ENCODE measurements around the gene CAPN7.

Gene CAPN7

DNA sequence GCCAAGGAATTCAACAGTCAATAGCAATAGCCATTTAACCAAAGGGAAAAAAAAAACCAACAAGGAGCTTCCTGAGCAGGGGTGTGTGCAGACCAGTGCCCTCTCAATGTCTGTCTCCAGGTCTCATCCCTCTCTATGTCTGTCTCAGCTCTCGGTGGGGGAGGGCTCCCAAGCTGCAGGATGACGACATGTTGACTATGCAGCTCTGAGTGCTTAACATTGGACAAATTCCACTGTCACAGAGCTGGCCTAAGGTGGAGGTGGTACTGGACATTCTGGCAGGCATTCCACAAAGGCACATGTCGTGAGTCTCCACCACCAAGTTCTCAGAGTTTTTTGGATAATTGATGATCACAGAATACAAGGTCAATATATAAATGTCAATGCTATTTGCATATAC, 2.0 kb upstream of the CAPN7 start:
- DNase-seq: no peak

DNA sequence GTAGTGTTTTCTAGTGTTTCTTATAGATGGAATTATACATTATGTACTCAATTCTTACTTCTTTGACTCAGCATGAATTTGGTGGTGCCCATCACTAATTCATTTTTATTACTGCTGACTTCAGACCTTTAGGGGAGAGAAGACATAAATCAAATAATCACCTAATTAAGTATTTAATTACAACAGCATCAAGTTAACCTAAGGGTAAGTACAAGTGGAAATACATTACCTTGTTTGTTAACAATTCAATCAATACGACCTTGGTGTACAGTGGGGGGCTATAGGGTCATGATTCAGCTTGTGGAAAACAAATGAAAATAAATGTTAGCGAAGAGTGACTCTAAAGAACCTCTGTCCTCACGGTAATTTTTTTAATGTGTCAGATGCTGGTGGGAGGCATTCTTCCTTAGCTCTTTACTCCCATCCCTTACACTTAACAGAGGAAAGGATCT, 538 bp upstream of the CAPN7 start:
- DNase-seq: no peak

DNA sequence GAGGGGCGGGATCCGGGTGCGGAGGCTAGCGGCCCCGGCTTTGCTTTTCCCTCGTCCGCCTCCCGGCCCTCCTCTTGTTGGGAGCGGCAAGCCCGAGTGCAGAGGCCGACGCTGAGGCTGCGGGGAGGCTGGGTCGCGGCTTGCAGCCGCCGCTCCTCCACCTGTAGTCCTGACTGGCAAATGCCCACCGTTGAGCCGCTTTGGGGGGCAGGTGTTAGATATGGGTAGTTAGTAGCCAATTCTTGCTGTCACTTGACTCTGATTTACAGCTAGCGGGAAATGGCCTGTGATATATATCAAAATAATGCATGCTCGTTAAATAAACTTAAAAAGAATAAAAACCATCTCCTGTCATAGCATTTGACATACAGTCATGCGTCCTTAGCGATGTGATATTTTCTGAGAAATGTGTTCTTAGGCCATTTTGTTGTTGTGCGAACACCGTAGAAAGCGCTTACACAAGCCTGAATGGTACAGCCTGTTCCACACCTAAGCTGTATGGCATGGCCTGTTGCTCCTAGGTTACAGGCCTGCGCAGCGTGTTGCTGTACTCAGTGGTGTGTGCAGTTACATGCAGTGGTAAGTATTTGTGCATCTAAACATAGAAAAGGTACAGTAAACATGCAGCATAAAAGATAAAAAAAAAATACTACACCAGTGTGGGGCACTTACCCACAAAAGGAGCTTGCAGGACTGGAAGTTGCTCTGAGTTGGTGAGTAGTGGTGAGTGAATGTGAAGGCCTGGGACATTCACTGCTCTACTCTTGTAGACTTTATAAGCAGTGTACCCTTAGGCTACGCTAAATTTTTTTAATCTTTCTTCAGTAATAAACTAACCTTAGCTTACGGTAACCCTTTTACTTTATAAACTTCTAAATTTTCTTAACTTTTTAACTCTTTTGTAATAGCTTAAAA, 873 bp downstream of the CAPN7 start:
- DNase-seq: peak in 2 of 5 donors; percentile 12 to 58

DNA sequence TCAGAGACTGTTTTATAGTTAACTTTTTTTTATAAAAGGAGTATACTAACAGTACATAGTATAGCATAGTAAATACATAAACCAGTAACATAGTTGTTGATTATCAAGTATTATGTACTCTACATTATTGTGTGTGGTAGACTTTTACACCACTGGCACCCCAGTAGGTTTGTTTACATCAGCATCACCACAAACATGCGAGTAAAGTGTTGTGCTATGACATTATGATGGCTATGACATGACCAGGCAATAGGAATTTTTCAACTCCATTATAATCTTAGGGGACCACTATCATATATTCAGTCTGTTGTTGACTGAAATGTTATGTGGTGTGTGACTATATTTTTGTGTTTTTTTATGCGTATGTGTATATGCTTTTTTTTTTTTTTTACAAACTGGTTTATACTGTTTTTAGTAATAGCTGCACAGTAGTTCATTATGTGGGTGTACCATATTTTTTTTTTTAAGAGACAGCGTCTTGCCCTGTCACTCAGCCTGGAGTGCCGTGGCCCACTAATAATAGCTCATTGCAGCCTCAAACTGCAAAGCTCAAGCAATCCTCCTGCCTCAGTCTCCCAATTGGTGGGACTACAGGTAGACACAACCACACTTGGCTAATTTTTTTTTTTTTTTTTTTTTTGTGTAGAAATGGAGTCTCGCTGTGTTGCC, 1.9 kb downstream of the CAPN7 start:
- DNase-seq: no peak

DNA sequence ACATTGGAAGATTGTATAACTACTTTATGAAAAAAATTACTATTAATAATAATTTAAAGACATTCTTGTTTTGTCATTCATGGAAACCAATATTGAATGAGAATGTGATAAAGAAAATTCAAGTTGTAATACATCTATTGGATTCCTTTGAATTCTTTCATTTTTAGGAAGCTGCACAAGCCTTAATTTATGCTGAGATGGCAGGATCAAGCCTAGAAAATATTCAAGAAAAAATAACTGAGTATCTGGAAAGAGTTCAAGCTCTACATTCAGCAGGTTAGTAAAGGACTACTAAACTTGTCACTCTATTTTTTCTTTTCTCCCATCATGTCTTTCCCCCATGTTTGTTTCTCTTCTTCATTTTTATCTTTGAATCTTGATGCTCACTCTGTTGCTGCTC, 5.9 kb downstream of the CAPN7 start:
- DNase-seq: no peak

DNA sequence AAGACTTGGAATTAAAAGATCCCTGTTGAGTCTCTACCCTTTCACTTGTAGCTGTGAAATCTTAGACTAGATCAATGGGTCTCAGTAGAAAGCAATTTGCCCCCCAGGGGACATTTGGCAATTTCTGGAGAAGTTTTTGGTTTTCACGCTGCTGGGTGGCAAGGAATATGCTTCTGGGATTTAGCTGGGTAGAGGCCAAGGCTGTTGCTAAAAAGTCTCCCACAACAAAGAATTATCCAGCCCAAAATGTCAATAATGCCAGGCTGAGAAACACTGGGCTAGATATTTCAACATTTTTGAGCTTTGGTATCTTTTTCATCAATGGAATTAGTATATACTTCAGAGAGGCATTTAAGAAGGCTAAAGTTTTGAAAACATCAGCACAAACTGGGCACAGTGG, 8.7 kb downstream of the CAPN7 start:
- DNase-seq: no peak

DNA sequence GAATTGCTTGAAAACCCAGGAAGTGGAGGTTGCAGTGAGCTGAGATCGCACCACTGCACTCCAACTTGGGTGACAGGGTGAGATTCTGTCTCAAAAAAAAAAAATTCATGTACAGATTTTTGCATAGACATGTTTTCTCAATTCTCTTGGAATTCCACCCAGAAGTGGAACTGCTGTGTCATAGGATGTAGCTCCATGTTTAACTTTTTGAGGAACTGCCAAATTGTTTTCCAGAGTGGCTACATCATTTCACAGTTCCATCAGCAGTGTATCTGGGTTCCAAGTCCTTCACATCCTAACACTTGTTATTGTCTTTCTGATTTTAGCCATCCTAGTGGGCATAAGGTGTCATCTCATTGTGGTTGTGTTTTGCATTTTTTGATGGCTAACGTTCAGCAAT, 9.9 kb downstream of the CAPN7 start:
- DNase-seq: no peak

DNA sequence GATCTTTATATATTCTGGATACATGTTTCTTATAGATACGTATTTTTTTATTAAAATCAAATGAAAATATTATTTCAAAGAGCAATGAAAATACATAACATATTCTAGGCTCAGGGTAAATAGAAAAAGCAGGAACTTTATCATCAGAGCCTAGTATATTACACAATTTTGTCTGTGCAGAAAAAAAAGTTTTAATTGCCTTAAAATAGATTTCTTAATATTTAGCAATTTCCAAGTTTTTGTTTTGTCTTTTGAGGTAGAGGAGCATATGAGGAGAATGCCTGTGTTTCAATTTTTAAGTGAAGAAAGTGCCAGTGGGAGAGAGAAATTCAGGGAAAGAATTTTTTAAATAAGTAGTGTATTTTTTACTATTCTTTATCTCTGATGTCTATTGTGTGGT, 10.5 kb downstream of the CAPN7 start:
- no peak for DNase-seq

DNA sequence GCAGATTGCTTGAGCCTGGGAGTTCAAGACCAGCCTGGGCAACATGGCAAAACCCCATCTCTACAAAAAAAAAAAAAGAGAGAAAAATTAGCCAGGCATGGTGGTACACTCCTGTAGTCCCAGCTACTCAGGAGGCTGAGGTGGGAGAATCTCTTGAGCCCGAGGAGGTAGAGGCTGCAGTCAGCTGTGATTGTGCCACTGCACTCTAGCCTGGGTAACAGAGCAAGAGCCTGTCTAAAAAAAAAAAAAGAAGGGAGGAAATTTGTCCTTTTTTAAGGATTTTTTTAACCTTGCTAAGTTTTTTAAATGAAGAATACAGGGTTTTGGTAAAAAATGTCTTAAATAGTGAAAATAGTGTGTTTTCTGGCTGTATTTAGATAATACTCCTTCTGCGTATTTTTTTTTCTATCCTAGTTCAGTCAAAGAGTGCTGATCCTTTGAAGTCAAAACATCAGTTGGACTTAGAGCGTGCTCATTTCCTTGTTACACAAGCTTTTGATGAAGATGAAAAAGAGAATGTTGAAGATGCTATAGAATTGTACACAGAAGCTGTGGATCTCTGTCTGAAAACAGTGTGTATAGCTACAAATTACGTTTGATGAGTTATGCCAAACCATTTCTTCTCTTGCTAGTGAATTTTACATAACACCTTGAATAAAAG, 11.1 kb downstream of the CAPN7 start:
- no peak for DNase-seq

DNA sequence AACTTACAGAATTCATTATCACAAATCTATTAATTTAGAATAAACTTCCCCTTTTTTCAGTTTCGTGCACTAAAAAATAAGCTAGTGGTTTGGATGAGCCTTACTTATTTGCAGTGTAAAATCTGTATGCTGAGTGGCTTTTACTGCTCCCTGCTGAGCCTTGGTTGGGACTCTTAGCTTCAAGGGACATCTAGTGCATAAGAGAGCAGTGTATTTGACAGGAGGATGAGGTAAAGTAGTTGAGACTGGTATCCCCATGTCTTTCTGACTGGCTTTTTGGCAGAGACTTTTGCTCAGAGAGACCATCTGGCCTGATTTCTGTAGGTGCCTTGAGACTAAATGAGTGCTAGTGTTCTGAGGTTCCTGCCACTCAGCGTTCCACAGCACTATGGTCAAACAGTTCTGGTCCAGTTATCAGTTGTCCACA, 11.8 kb downstream of the CAPN7 start:
- DNase-seq: no peak

DNA sequence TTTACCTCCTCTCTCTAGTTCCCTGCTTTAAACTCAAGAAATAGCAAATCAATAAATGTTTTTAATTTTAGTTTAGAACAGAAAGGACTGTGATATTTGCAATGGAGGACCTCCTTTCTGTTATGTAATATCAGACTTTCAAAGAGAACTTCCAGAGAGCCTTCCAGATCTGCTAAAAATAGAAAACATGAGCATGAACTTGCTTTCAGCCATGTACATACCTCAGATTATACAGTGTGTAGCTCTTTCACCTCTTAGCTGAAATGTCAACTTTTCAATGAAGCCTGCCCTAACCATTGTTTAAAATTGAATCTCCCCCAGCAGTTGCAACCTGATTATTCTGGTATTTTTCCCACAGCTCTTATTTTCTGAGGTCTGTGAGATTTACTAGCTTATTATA, 12.6 kb downstream of the CAPN7 start:
- DNase-seq: no peak

DNA sequence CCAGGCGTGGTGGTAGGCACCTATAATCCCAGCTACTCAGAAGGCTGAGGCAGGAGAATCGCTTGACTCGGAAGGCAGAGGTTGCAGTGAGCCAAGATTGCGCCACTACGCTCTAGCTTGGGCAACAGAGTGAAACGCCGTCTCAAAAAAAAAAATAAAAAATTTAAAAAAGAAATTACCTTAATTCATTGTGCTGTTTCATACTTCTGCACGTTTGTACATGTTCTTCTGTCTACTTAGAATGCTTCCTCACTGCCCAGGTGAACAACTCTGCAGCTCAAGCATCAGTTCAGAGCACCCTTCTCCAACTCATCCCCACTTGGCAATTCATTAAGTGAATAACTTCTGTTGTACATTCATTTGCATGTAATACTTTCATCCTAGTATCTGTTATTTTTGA, 14.0 kb downstream of the CAPN7 start:
- DNase-seq: no peak

DNA sequence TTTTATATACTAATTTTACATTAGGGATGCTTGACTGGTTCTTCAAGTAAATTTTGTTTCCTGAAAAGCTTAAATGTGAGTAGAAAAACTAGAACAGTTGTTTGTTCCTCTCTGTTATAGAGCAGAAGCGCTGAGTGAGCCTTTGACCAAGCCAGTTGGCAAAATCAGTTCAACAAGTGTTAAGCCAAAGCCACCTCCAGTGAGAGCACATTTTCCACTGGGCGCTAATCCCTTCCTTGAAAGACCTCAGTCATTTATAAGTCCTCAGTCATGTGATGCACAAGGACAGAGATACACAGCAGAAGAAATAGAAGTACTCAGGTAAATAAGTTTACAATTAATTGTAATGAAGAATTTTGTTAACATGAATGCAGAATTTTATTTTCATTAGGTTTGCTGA, 14.6 kb downstream of the CAPN7 start:
- DNase-seq: no peak

DNA sequence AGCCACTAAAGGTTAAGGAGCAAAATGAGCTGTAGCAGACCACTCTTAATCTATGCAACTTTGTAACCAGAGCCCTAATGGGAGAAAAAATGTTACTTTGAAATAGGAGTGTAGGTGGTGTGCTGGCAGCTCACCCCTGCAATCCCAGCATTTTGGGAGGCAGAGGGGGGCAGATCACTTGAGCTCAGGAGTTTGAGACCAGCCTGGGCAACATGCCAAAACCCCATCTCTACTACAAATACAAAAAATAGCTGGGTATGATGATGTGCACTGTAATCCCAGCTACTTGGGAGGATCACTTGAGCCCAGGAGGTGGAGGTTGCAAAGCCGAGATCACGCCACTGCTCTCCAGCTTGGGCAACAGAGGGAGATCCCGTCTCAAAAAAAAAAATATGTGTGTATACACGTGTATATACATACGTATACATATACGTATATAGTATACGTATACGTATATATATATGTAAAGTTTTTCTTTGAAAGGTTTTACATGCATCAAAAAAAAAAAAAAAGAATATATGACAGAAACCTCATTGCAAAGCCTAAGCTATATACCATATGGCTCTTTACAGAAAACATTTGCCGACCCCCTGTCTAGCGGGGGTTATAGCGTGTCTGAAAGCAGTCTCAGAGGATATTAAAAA, 15.7 kb downstream of the CAPN7 start:
- DNase-seq: no peak

DNA sequence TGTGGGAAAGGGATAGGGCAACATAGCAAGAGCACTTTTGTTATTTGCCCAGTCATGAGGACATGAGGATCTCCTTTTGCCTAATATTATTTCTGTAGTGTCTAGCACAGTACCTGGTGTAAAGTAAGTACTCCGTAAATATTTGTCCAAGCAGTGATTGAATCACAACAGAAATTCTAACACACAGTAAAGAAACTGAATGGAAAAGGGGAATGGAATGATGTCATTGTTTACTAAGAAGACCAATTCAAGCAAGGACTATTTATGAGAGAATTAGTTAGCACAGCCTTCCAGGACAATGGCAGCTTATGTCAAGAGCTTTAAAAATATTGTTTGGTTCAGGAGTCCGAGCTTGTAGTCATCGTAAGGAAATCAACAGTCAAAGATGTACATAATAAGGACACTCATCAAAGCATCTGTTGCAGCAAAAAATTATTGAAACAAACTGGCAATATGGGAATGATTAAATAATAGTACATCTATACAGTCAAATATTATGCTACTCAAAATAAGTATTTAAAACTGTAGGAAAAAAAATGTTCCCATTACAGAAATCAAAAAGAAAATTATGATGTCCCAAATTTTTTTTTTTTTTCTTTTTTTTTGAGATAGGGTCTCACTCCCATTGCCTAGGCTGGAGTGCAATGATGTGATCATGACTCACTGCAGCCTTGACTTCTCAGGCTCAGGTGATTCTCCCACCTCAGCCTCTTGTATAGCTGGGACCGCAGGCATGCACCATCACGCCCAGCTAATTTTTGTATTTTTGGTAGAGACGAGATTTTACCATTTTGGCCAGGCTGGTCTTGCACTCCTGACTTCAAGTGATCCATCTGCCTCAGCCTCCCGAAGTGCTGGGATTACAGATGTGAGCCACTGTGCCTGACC, 17.9 kb downstream of the CAPN7 start:
- DNase-seq: no peak

DNA sequence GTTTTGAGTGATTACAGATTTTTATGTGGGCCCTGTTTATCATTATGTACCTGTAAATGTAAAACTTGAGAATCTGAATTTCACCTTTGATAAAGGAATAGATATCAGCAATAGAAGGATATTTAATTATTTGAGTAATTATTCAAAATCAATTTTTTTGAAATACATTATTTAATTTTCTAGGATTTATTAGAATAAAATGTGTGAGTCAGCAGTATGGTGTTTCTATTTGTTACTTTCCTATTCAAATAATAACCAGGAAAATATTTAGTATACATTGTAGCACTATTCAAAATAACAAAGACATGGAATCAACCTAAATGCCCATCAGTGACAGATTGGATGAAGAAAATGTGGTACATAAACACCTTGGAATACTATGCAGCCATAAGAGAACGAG, 22.1 kb downstream of the CAPN7 start:
- DNase-seq: no peak

DNA sequence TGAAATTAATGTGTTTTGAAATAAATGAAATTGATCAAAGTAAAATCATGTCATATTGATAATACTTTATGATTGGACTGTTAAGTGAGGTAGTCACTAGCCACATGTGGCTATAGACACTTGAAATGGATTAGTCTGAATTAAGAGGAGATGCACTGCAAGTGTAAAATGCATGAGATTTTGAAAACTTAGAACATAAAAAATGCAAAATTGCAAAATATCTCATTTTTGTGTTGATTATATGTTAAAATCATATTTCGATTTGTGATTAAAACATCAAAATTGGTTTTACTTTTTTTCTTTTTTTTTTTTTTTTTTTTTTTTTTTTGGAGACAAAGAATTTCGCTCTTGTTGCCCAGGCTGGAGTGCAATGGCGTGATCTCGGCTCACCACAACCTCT, 23.2 kb downstream of the CAPN7 start:
- DNase-seq: no peak

DNA sequence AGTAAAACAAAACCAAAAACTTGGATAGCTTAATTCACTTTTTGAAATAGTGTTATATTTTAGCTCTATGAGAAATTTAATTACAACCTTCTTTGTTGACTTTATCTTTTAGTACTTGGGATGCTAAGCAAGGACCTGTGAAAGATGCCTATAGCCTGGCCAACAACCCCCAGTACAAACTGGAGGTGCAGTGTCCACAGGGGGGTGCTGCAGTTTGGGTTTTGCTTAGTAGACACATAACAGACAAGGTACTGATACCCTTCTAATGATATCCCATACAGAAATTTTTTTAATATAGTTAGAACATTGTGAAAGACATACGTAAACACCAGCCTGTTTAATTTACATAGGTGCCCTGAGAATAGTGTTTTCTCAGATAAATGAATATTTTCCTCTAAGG, 35.3 kb downstream of the CAPN7 start:
- DNase-seq: peak in 4 of 5 donors; percentile 15 to 45 (median 36)

DNA sequence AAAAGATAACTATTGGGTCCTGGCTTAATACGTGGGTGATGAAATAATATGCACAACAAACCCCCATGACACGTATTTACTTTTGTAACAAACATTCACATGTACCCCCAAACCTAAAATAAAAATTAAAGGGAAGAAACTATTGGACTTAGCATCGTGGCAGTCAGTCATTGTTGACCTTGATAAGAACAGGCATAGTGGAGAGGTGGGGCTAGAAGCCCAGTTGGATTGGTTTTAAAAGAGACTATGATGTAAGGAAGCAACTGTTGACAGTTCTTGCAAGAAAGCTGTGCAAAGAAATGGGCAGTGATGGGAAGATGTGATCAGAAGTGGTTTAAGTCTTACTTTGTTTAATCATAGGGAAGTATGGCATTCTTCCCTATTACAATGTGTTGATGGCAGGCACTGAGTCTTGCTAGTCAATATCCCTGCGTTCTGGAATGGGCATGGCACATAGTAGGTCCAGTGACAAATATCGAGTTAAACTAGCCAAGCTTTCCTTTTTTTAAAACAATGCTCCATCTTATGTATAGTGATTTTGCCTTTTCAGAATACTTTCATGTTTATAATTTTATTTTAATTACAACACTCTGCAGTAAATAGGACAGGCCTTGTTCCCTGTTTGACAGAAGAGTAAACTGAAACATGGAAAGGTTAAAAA, 37.9 kb downstream of the CAPN7 start:
- no peak for DNase-seq

DNA sequence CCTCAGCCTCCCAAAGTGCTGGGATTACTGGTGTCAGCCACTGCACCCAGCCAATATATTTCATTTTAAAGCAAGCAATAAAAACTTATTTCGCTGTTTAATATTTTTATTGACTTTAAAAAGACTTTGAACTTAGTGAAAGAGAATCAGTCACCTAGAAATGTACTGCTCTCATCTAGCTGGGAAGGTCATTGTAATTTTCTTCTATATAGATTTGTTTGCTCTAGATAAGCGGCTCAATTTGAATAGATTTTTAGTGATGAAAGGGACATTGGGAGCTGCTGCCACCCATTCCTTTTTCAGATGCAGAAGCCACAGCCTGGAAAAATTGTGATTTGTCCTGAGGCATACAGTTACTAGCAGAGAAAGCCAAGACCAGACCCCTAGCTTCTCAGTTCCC, 40.1 kb downstream of the CAPN7 start:
- no peak for DNase-seq

DNA sequence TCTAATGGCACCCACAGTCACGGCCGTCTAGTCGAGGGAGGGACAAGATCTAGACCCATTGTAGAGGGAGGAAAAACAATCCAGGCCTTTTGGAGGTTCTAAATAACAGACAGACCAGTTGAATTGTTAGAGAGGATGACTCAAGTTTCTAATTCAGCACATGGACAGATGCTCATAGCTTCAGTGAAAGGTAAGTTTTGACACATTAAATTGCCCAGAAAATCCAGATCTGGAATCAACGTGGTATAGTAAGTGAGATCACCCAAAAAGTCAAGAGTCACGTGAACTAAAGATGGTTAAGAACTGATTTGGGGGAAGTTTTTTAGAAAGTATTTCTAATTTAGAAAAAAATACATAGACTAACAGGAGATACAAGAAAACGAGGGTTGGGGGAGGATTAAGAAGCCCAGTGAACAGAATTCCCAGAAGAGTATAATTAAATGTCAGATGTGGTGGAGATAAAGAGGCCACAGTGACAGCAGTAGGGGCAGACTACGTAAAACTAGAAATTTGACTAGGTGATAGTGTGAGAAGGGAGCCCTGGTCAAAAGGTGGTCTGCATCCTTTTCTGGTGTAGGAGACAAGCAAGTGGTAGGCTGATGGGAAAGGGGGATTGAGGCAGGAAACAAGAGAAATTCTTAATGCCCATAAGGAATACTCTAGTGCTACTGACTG, 47.1 kb downstream of the CAPN7 start:
- DNase-seq: no peak

All from T-helper 1 cell (primary cell).